ENCODE data around the gene ATXN2.

The ATXN2 gene

GRCh38 chr12:111424189-111424792 is 174.8 kb downstream of the ATXN2 start:
- TF ChIP-seq CTCF (IDR thresholded peaks at IDR 0.05) = no peak
- no peak for TF ChIP-seq ZFX (IDR thresholded peaks at IDR 0.05; ENCODE audit: borderline replicate concordance)
- no peak overlapping the region for H3K27ac ChIP-seq

- TF ChIP-seq CTCF (IDR thresholded peaks at IDR 0.05) (no peak), ZFX (IDR thresholded peaks at IDR 0.05; ENCODE audit: borderline replicate concordance) (no peak)
- H3K27ac ChIP-seq = no peak overlapping the region
Observed at GRCh38 chr12:111420494-111420893, 178.6 kb downstream of the ATXN2 start.

- no peak for TF ChIP-seq ZFX (IDR thresholded peaks at IDR 0.05; ENCODE audit: borderline replicate concordance)
- no peak for TF ChIP-seq CTCF (IDR thresholded peaks at IDR 0.05)
- H3K27ac ChIP-seq = no peak overlapping the region
Observed at GRCh38 chr12:111419784-111420183, 179.3 kb downstream of the ATXN2 start.

GRCh38 chr12:111418594-111418880 is 180.6 kb downstream of the ATXN2 start:
- TF ChIP-seq CTCF (IDR thresholded peaks at IDR 0.05) (no peak), ZFX (IDR thresholded peaks at IDR 0.05; ENCODE audit: borderline replicate concordance) (no peak)

GRCh38 chr12:111417784-111418593 is 181.1 kb downstream of the ATXN2 start:
- H3K27ac ChIP-seq = no peak overlapping the region
- TF ChIP-seq CTCF (IDR thresholded peaks at IDR 0.05) (no peak), ZFX (IDR thresholded peaks at IDR 0.05; ENCODE audit: borderline replicate concordance) (no peak)

More at GRCh38 chr12:111418594-111418880, 180.6 kb downstream of the ATXN2 start:
- no peak overlapping the region for H3K27ac ChIP-seq

GRCh38 chr12:111417290-111417689 is 181.8 kb downstream of the ATXN2 start:
- TF ChIP-seq ZFX (IDR thresholded peaks at IDR 0.05; ENCODE audit: borderline replicate concordance) (no peak), CTCF (IDR thresholded peaks at IDR 0.05) (no peak)
- no peak overlapping the region for H3K27ac ChIP-seq

GRCh38 chr12:111414711-111415252 is 184.3 kb downstream of the ATXN2 start:
- no peak overlapping the region for H3K27ac ChIP-seq
- TF ChIP-seq ZFX (IDR thresholded peaks at IDR 0.05; ENCODE audit: borderline replicate concordance) (no peak), CTCF (IDR thresholded peaks at IDR 0.05) (no peak)
